NCI-H1694 treated with DMSO at 0.1 percent for 48 hours (cell line): ENCODE measurements around the gene TIAL1.
A peak's percentile ranks its signal among the peaks of the same experiment; 100 is the strongest.
"Not testable (repeated sequence)": the region's sequence is repeated elsewhere in the genome, so short reads cannot be mapped to it uniquely, and the experiment has no call there.

ENCODE experiments used
- DNase-seq: peaks from one replicate; lab custom pipeline; 2025; lab: John Stamatoyannopoulos, UW

The TIAL1 gene

DNA sequence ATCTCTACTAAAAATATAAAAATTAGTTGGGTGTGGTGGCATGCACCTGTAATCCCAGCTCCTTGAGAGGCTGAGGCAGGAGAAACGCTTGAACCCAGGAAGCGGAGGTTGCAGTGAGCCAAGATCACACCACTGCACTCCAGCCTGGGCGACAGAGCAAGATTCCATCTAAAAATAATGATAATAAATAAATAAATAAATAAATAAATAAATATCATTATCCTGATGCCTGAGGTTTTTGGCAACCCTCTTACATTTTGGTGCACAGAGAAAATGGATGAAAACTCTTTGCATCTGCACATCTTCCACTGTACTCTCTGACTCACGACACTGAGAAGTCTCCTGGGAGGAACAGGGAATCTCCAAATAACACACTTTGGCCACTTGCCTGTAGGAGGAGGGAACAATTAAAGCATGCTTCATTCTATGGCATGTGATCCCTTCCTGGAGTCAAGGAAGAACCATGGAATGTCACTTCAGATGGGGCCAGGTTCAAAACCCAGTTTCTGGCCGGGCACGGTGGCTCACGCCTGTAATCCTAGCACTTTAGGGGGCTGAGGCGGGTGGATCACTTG lies 68.0 kb downstream of the TIAL1 start:
- DNase-seq: not testable (repeated sequence)

DNA sequence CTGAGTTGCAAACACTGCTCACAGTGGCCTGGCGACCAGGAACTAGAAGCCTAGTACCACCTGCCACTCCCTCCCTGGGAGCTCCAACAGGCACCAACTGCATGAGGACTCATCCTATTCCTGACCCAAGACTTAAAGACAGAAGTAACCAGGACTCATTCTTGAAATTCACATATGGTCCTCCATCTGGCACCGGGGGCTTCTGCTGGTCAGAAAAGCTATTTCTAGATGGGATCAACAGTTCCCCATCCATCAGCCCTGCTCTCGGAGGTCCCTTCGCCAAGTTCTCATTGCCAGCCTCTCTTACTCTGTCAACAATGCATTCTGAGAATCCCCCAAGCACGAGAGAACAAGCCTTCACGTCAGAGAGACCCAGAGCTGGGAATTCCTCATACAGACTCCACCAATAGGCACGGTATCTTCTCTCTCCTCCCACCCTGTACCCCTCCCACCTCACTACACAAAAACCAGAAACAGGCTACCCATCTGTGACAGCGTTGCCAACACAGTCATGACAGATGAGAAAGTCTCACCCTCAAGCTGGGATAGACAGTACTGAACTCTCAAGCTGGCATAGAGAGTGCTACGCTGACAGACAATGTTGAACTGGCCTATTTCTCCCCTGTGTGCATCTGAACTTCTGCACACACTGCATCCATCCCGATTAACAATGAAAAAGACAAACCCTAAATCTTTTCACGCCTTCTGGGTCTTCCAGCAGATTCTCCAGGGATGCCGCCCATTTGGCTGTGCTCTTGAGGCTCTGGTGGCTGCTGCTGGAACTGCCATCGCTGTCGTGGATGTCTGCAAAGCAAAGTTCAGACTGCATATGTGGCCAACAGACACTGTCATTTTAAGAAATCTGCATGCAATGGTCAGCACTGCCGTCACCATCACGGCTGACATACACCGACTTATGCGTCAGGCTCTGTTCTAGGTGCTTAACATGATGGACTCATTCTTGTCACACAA lies 69.9 kb downstream of the TIAL1 start:
- peak; percentile 50 for DNase-seq

DNA sequence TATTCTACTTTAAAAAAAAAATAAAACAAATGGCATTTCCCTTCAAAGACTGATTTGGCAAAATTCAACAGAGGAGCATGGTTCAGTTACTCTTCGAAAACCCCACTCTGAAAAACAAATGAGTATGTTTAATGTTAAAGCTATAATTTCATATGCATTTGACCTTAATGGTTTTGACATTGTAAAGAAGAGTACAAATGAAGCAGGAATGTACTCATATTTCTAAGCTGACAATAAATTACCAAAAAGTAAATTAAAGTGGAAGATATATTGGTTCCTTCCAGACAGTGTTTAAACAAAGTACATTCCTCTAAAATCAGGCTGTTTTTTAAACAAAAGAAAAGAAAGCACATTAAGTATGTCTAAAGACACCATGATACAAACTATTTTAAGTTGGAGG lies 70.6 kb downstream of the TIAL1 start:
- DNase-seq: no peak

- no peak for DNase-seq
These were observed 71.6 kb downstream of the TIAL1 start for GRCh38 chr10:119525116-119525515.

DNA sequence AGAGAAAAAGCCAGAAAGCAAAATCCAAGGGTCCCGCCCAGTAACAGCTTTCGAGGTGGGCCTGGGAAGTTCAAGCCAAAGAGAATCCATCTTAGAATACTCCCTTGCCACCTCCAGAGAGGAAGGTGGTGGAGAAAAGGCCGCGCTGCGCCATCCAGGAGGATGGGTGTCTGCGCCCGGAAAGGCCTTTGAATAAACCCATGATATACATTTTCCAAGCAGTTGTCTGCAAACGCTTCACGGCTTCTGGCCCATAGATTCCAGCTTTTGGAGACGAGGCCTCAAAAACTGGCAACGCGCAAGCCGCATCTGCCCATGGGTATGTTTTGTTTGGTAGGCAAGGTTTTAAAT lies 72.1 kb downstream of the TIAL1 start:
- DNase-seq: no peak

DNA sequence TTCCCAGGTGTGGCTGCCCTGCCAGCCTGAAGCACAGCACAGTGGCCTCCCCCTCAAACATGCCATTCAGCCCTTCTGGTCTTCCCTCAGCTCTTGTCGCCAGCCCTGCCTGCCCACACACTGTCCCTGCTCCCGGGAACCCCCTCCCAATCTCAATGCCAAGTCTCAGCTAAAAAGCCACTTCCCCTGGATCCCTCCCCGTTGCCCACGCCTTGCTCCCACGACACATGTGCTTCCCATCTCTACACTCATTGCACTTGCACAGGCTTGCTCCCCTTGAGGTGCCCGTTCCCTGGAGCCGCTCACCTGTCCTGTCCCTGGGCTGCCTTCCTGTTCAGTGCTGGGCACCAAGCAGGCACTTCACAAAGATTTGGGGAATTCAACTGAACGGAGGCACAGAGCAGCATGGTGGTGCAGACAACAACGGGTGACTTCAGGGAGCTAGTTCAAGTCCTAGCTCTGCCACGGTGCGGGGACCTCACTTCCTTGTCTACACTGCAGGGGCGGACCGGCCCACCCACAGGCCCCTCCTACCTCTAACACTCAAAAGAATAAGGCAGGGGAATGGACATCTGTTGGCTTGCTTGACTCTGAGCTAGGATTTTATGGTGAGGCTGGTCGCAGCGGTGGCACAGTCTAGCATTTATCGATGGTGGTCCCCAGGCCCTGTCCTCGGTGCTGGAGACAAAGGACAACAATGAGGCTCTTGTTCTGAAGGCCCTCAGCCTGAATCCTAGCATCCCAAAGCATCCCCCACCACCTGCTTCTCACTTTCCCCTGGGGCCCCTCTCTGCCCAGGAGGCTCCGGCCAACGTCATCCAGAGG lies 72.7 kb downstream of the TIAL1 start:
- no peak for DNase-seq
